ENCODE results near the gene NR2F2. TPM values are rescaled to one million over a fixed set of nuclear protein-coding genes. Genes with fewer than 3 reads are reported as not detected.

The NR2F2 gene
- total and polyA plus RNA-seq, 2 of the 13 experiments (the other 11 are each of a cell fraction or from before 2014, with no cell fraction given), result 3.5 to 4.7 TPM

GRCh38 chr15:96356494-96357455 is 26.3 kb downstream of the NR2F2 start (continued):
- TF ChIP-seq AHDC1 (CRISPR knock-in tag; IDR thresholded peaks at IDR 0.05; ENCODE audit: borderline replicate concordance) (no peak), E2F1 (CRISPR knock-in tag; IDR thresholded peaks at IDR 0.05) (0 out of 2 replicates have a peak, but pooled peaks have one; percentile 21), HOXD1 (CRISPR knock-in tag; IDR thresholded peaks at IDR 0.05) (no peak), MXD1 (CRISPR knock-in tag; IDR thresholded peaks at IDR 0.05) (0 out of 2 replicates have a peak, but pooled peaks have one; percentile 43), REXO4 (CRISPR knock-in tag; IDR thresholded peaks at IDR 0.05; ENCODE audit: borderline replicate concordance) (no peak), BCLAF1 (IDR thresholded peaks at IDR 0.05) (no peak), ZNF709 (CRISPR knock-in tag; IDR thresholded peaks at IDR 0.05) (no peak), CBX2 (IDR thresholded peaks at IDR 0.05; ENCODE audit: low read depth, low read length) (no peak), CBX2 (CRISPR knock-in tag; IDR thresholded peaks at IDR 0.05; ENCODE audit: low read depth) (peak; percentile 85; the same call in 1 of the 2 replicates), ZNF749 (CRISPR knock-in tag; IDR thresholded peaks at IDR 0.05; ENCODE audit: borderline replicate concordance) (no peak), STAG1 (CRISPR knock-in tag; IDR thresholded peaks at IDR 0.05) (peak; percentile 75), NFKB2 (CRISPR knock-in tag; IDR thresholded peaks at IDR 0.05; ENCODE audit: borderline replicate concordance) (0 out of 2 replicates have a peak, but pooled peaks have one; percentile 28), MYPOP (CRISPR knock-in tag; IDR thresholded peaks at IDR 0.05) (peak; percentile 93)
